ENCODE data around the gene RNU1-2.
"Not testable (repeated sequence)": the region's sequence is repeated elsewhere in the genome, so short reads cannot be mapped to it uniquely, and the experiment has no call there.

Gene RNU1-2

DNA sequence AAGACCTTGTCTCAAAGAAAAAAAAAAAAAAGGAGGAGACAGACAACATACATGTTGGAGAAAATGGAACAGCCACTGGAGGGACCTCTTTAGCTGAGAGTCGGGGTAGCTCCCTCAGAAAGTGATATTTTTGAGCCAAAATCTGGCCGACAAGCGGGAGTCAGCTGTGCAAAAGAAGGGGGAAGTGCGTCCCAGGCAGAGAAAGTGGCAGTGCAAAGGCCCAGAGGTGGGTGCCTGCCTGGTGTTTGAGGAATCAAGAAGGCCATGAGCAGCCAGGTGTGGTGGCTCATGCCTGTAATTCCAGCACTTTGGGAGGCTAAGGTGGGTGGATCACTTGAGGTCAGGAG is 19.8 kb downstream of the RNU1-2 start:
- no peak for DNase-seq (ENCODE audit: extremely low read depth, insufficient read length)
- H3K36me3 ChIP-seq (ENCODE audit: control insufficient read depth, insufficient read depth, low read length): no peaks in the 10 kb centered on the region
- H3K4me3 ChIP-seq (replicated peaks; ENCODE audit: low read depth, low read length): no peak overlapping the region
- peak; percentile 1 for TF ChIP-seq CTCF (IDR thresholded peaks at IDR 0.05; ENCODE audit: insufficient read depth, low read length, poor library complexity, severe bottlenecking)
- no peaks in the 10 kb centered on the region; the same call in none of the 2 replicates for H3K27me3 ChIP-seq (replicated peaks; ENCODE audit: control insufficient read depth, insufficient read depth, low read length)

DNA sequence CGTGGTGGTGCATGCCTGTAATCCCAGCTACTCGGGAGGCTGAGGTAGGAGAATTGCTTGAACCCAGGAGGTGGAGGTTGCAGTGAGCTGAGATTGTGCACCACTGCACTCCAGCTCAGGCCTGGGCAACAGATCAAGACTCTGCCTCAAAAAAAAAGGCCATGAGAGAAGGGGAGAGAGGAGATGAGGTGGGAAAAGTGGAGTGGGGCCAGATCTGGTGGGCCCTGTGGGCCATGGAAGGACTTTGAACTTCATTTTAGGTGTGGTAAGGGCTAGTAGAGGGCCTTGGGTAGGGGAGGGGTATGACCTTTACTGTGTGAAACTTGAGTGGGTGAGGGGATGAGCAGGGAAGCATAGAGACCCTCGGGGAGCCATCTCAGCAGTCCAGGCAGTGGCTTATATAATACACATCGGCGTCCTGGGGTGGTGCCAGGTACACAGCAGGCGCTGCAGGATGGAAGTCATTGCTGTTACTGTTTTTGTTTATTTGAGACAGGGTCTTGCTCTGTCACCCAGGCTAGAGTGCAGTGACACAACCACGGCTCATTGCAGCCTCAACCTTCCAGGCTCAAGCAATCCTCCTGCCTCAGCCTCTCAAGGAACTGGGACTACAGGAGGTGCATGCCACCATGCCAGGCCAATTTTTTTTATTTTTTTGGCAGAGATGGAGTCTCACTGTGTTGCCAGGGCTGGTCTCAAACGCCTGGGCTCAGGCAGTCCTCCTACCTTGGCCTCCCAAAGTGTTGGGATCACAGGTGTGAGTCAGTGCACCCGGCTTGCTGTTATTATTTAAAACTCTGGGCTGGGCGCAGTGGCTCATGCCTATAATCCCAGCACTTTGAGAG is 20.5 kb downstream of the RNU1-2 start:
- H3K4me3 ChIP-seq (replicated peaks; ENCODE audit: low read depth, low read length); DNase-seq (ENCODE audit: extremely low read depth, insufficient read length); H3K27me3 ChIP-seq (replicated peaks; ENCODE audit: control insufficient read depth, insufficient read depth, low read length); H3K36me3 ChIP-seq (ENCODE audit: control insufficient read depth, insufficient read depth, low read length): not testable (repeated sequence)

DNA sequence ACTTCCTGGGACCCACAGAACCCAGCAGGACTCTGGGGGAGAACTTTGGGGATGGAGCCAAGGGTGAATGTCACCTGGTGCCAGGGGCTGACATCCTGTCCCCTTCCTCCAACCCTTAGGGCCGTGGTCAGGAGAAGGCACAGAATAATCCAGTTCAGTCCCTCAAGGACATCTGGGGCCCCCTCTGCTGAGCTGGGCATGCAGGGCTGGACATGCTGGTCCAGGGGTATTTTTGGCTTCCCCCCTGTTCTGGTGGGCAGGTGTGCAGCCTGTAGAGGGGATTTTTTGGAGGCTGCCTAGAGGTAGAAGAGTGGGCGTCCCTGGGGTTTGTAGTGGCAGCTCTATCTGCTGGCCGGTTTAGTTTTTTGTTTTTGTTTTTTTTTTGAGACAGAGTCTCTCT is 22.6 kb downstream of the RNU1-2 start:
- Histone ChIP-seq H3K27me3 (replicated peaks; ENCODE audit: control insufficient read depth, insufficient read depth, low read length) (peaks cover 1% of the 10 kb centered on the region), H3K4me3 (replicated peaks; ENCODE audit: low read depth, low read length) (no peak overlapping the region), H3K36me3 (ENCODE audit: control insufficient read depth, insufficient read depth, low read length) (no peaks in the 10 kb centered on the region)
- DNase-seq (ENCODE audit: extremely low read depth, insufficient read length): no peak
- no peak for TF ChIP-seq CTCF (IDR thresholded peaks at IDR 0.05; ENCODE audit: insufficient read depth, low read length, poor library complexity, severe bottlenecking)

DNA sequence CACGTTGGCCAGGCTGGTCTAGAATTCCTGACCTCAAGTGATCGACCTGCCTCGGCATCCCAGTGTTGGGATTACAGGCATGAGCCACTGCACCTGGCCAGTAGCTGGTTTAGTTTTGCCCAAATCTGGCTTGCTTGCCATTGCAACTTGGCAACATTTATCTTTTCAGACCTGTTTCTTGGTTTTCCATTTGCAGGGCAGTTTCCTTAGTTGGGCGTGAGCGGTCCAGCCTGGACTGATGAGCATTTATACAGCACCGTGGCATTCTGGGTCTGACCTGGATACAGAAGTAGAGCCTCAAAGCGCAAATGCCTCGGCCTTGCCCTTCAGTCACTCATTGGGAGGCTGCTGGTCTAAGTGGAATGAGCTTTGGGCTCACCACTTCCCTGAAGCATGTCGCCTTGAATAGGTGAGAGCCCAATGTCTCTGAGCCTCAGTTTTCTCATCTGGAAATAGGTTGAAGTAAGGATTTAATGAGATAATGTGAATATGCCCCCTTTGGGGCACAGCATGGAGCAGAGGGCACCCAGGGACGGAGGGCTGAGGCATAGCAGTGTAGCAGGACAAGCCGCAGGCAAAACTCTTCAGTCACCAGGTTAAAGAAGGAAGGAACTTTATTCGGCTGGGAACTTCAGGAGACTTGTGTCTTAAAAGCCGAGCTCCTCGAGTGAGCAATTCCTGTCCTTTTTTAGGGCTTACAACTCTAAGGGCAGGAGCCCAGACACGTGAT is 23.3 kb downstream of the RNU1-2 start:
- not testable (repeated sequence) for DNase-seq (ENCODE audit: extremely low read depth, insufficient read length)

DNA sequence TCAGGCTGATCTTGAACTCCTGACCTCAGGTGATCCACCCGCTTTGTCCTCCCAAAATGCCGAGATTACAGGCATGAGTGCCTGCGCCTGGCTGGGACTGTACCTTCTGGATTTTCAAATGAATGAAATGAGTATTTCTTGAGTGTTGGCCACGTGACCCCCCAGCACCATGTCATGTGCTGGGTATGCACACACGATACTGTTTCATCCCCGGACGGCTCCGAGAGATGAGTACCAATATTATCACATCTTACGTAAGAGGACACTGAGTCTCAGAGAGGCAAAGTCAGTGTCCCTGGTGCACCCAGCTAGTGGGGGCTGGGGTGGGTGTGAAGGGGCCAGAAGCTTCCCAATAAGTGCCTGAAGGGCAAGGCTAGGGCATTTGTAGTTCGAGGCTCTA is 25.2 kb downstream of the RNU1-2 start:
- H3K4me3 ChIP-seq (replicated peaks; ENCODE audit: low read depth, low read length): no peak overlapping the region
- DNase-seq (ENCODE audit: extremely low read depth, insufficient read length): no peak
- no peaks in the 10 kb centered on the region for H3K36me3 ChIP-seq (ENCODE audit: control insufficient read depth, insufficient read depth, low read length)
- H3K27me3 ChIP-seq (replicated peaks; ENCODE audit: control insufficient read depth, insufficient read depth, low read length): peaks cover 1% of the 10 kb centered on the region
- no peak for TF ChIP-seq CTCF (IDR thresholded peaks at IDR 0.05; ENCODE audit: insufficient read depth, low read length, poor library complexity, severe bottlenecking)

More for the DNA sequence above, 23.3 kb downstream of the RNU1-2 start:
- H3K27me3 ChIP-seq (replicated peaks; ENCODE audit: control insufficient read depth, insufficient read depth, low read length); H3K4me3 ChIP-seq (replicated peaks; ENCODE audit: low read depth, low read length); H3K36me3 ChIP-seq (ENCODE audit: control insufficient read depth, insufficient read depth, low read length): not testable (repeated sequence)

- no peak for DNase-seq (ENCODE audit: extremely low read depth, insufficient read length)
- no peak for TF ChIP-seq CTCF (IDR thresholded peaks at IDR 0.05; ENCODE audit: insufficient read depth, low read length, poor library complexity, severe bottlenecking)
- Histone ChIP-seq H3K36me3 (ENCODE audit: control insufficient read depth, insufficient read depth, low read length) (no peaks in the 10 kb centered on the region), H3K27me3 (replicated peaks; ENCODE audit: control insufficient read depth, insufficient read depth, low read length) (peaks cover 1% of the 10 kb centered on the region), H3K4me3 (replicated peaks; ENCODE audit: low read depth, low read length) (no peak within 1 kb of the TSS)
Observed at GRCh38 chr1:16921391-16922185, 25.8 kb downstream of the RNU1-2 start, which contains the start of gene CROCC. TSS of gene CROCC (plus strand) at chr1:16921931. CDS start at chr1:16922019, 88 bp downstream.

Measured in GM06990 (cell line).